HEK293 (cell line): ENCODE data around the gene SSBP3.
A peak's percentile ranks its signal among the peaks of the same experiment; 100 is the strongest.

Experiments
- CTCF ChIA-PET: fragments of 350-600 bp; formaldehyde crosslinking; extraction: SDS; loops from one replicate; lab custom pipeline; 2021; ENCODE audit warnings: antibody characterized with exemption; lab: Yijun Ruan, JAX
- POLR2A ChIA-PET: fragments of 300-600 bp; formaldehyde crosslinking; extraction: SDS; loops from one replicate; lab custom pipeline; 2020; ENCODE audit warnings: antibody characterized with exemption, inconsistent platforms; lab: Yijun Ruan, JAX
- H3K27ac ChIP-seq: fragments of 200-500 bp; sonication (Bioruptor generic); 2 replicates; pipeline ENCODE4 v1.5.1; 2014; ENCODE audit warnings: low read depth, low read length, control low read depth, inconsistent platforms; ENCODE audit errors: extremely low read depth
- H3K36me3 ChIP-seq, 2 experiments: fragments of 200-500 bp in 1 of 2; sonication (Bioruptor generic) in 1 of 2; 1 replicate in 1 of 2; 2 replicates in 1 of 2; pipeline ENCODE4 v1.5.1; 2014 to 2017; ENCODE audit warnings: inconsistent platforms in 2 of 2, low read length in 2 of 2; ENCODE audit not compliant: control insufficient read depth in 2 of 2, insufficient read depth in 1 of 2
- H3K4me1 ChIP-seq: fragments of 200-500 bp; sonication (Bioruptor generic); 2 replicates; pipeline ENCODE4 v1.5.1; 2014; ENCODE audit warnings: mild to moderate bottlenecking, low read length, inconsistent platforms; ENCODE audit not compliant: control insufficient read depth, insufficient read depth
- H3K4me3 ChIP-seq: 2 replicates; pipeline ENCODE4 v1.5.1; 2011; ENCODE audit warnings: low read depth, mild to moderate bottlenecking, control low read depth, low read length, moderate library complexity
- H3K9me3 ChIP-seq: fragments of 200-500 bp; sonication (Bioruptor generic); 2 replicates; pipeline ENCODE4 v1.5.1; 2014; ENCODE audit warnings: low read depth, low read length, inconsistent platforms; ENCODE audit not compliant: control insufficient read depth, insufficient read depth
- GLIS1 ChIP-seq: fragments of 450-650 bp; formaldehyde crosslinking; IDR thresholded peaks from 2 replicates; pipeline ENCODE4 v1.5.1; 2016; ENCODE audit warnings: missing biosample characterization, missing genetic modification characterization
- GLIS2 ChIP-seq: fragments of 450-650 bp; formaldehyde crosslinking; IDR thresholded peaks from 2 replicates; pipeline ENCODE4 v1.5.1; 2016; ENCODE audit warnings: missing biosample characterization, missing genetic modification characterization
- KLF17 ChIP-seq: fragments of 450-650 bp; formaldehyde crosslinking; IDR thresholded peaks from 2 replicates; pipeline ENCODE4 v1.5.1; 2016; ENCODE audit warnings: missing biosample characterization, missing genetic modification characterization
- KLF8 ChIP-seq: fragments of 450-650 bp; formaldehyde crosslinking; IDR thresholded peaks from 2 replicates; pipeline ENCODE4 v1.5.1; 2016; ENCODE audit warnings: missing biosample characterization, missing genetic modification characterization
- KLF9 ChIP-seq: fragments of 450-650 bp; formaldehyde crosslinking; IDR thresholded peaks from 2 replicates; pipeline ENCODE4 v1.5.1; 2016; ENCODE audit warnings: missing biosample characterization, missing genetic modification characterization, low read depth
- OSR2 ChIP-seq: fragments of 450-650 bp; formaldehyde crosslinking; IDR thresholded peaks from 2 replicates; pipeline ENCODE4 v1.5.1; 2016; ENCODE audit warnings: missing biosample characterization, missing genetic modification characterization
- PBX3 ChIP-seq: sonication (generic); formaldehyde crosslinking; IDR thresholded peaks from 2 replicates; pipeline ENCODE4 v1.8.1; 2022; ENCODE audit warnings: mild to moderate bottlenecking, moderate library complexity, missing genetic modification reagents
- SALL2 ChIP-seq: fragments of 450-650 bp; formaldehyde crosslinking; IDR thresholded peaks from 2 replicates; pipeline ENCODE4 v1.5.0; 2017; ENCODE audit warnings: missing biosample characterization, mild to moderate bottlenecking, missing genetic modification characterization, borderline replicate concordance
- SCRT1 ChIP-seq: fragments of 450-650 bp; formaldehyde crosslinking; IDR thresholded peaks from 2 replicates; pipeline ENCODE4 v1.5.1; 2016; ENCODE audit warnings: missing biosample characterization, missing genetic modification characterization, borderline replicate concordance
- SETDB1 ChIP-seq: IDR thresholded peaks from one replicate; pipeline ENCODE4 v1.6.1; 2017; ENCODE audit warnings: mild to moderate bottlenecking, low read length, moderate library complexity, mixed read lengths; ENCODE audit not compliant: insufficient read length
- SP7 ChIP-seq: fragments of 450-650 bp; formaldehyde crosslinking; IDR thresholded peaks from 2 replicates; pipeline ENCODE4 v1.5.1; 2016; ENCODE audit warnings: missing biosample characterization, missing genetic modification characterization
- ZBTB26 ChIP-seq: fragments of 450-650 bp; formaldehyde crosslinking; optimal IDR thresholded peaks from 2 replicates; pipeline ENCODE3; 2016; ENCODE audit warnings: missing biosample characterization, mild to moderate bottlenecking, missing genetic modification characterization
- ZNF146 ChIP-seq: fragments of 450-650 bp; formaldehyde crosslinking; IDR thresholded peaks from 2 replicates; pipeline ENCODE4 v1.5.1; 2016; ENCODE audit warnings: missing biosample characterization, missing genetic modification characterization
- ZNF19 ChIP-seq: fragments of 450-650 bp; formaldehyde crosslinking; IDR thresholded peaks from 2 replicates; pipeline ENCODE4; 2016; ENCODE audit warnings: missing biosample characterization, missing genetic modification characterization, low read depth
- ZNF202 ChIP-seq: fragments of 450-650 bp; formaldehyde crosslinking; IDR thresholded peaks from 2 replicates; pipeline ENCODE4 v1.5.1; 2016; ENCODE audit warnings: missing biosample characterization, missing genetic modification characterization, borderline replicate concordance
- ZNF26 ChIP-seq: fragments of 450-650 bp; formaldehyde crosslinking; IDR thresholded peaks from 2 replicates; pipeline ENCODE4 v1.5.1; 2016; ENCODE audit warnings: missing biosample characterization, missing genetic modification characterization
- ZNF335 ChIP-seq: fragments of 450-650 bp; formaldehyde crosslinking; conservative IDR thresholded peaks from 2 replicates; pipeline ENCODE4 v1.5.1; 2016; ENCODE audit warnings: missing biosample characterization, missing genetic modification characterization
- ZNF341 ChIP-seq: fragments of 450-650 bp; formaldehyde crosslinking; IDR thresholded peaks from 2 replicates; pipeline ENCODE4; 2016; ENCODE audit warnings: low read depth, missing biosample characterization, missing genetic modification characterization
- ZNF398 ChIP-seq: fragments of 450-650 bp; formaldehyde crosslinking; IDR thresholded peaks from 2 replicates; pipeline ENCODE4 v1.5.1; 2017; ENCODE audit warnings: missing biosample characterization, missing genetic modification characterization
- ZNF423 ChIP-seq: fragments of 450-650 bp; formaldehyde crosslinking; IDR thresholded peaks from 2 replicates; pipeline ENCODE4 v1.5.1; 2016; ENCODE audit warnings: missing biosample characterization, missing genetic modification characterization
- ZNF514 ChIP-seq: fragments of 450-650 bp; formaldehyde crosslinking; IDR thresholded peaks from 2 replicates; pipeline ENCODE4 v1.5.1; 2016; ENCODE audit warnings: missing biosample characterization, missing genetic modification characterization
- ZNF639 ChIP-seq: fragments of 450-650 bp; formaldehyde crosslinking; IDR thresholded peaks from 2 replicates; pipeline ENCODE4 v1.5.1; 2016; ENCODE audit warnings: missing biosample characterization, missing genetic modification characterization
- ZNF704 ChIP-seq: fragments of 450-650 bp; formaldehyde crosslinking; IDR thresholded peaks from 2 replicates; pipeline ENCODE4 v1.5.1; 2016; ENCODE audit warnings: missing biosample characterization, missing genetic modification characterization
- ZNF777 ChIP-seq: fragments of 450-650 bp; formaldehyde crosslinking; IDR thresholded peaks from 2 replicates; pipeline ENCODE4 v1.5.1; 2017; ENCODE audit warnings: missing biosample characterization, missing genetic modification characterization, borderline replicate concordance
- ZSCAN5A ChIP-seq: fragments of 450-650 bp; formaldehyde crosslinking; IDR thresholded peaks from 2 replicates; pipeline ENCODE4 v1.5.1; 2016; ENCODE audit warnings: missing biosample characterization, missing genetic modification characterization

Gene SSBP3

GRCh38 chr1:54406339-54407153 lies at the start of gene SSBP3:
Gene SSBP3, minus strand, starts transcription at chr1:54406394.
- H3K27ac ChIP-seq, result peak within 1 kb of the TSS; percentile 76
- peak within 1 kb of the TSS; percentile 71 for H3K4me3 ChIP-seq
- H3K4me1 ChIP-seq, result peaks cover 16% of the 10 kb centered on the region
- ChIA-PET POLR2A (interaction anchor here (0.6 to 2.3 kb wide), 16 partner anchors 10 to 489 kb away, joined by 3 to 44 read pairs (median 5); partner anchors contain the start of genes CYB5RL and MRPL37), CTCF (interaction anchor here (0.6 to 1.2 kb wide), 8 partner anchors 9 to 285 kb away, joined by 3 to 16 read pairs (median 3); no protein-coding TSS in a partner anchor)
- H3K9me3 ChIP-seq, result no peaks in the 10 kb centered on the region
- peaks cover 0 to 17% of the 10 kb centered on the region in 2 experiments; a peak in 1 of 3 replicates for H3K36me3 ChIP-seq
- TF ChIP-seq ZNF777 (no peak), ZNF19 (tag by site-specific recombination) (no peak), GLIS2 (tag by site-specific recombination) (peak; percentile 99), OSR2 (tag by site-specific recombination) (0 out of 2 replicates have a peak, but pooled peaks have one; percentile 34), ZNF26 (tag by site-specific recombination) (no peak), SP7 (tag by site-specific recombination) (peak; percentile 34; the same call in 1 of the 2 replicates), PBX3 (CRISPR knock-in tag) (peak; percentile 99), GLIS1 (peak; percentile 58; the same call in 1 of the 2 replicates), ZSCAN5A (tag by site-specific recombination) (no peak), SALL2 (tag by site-specific recombination) (no peak), KLF9 (tag by site-specific recombination) (peak; percentile 70), KLF17 (tag by site-specific recombination) (peak; percentile 76; the same call in 1 of the 2 replicates), KLF8 (tag by site-specific recombination) (peak; percentile 45; the same call in 1 of the 2 replicates), ZNF398 (tag by site-specific recombination) (peak; percentile 94), SETDB1 (no peak), ZNF639 (tag by site-specific recombination) (no peak), ZNF202 (tag by site-specific recombination) (no peak), SCRT1 (tag by site-specific recombination) (no peak), ZNF423 (peak; percentile 48), ZNF335 (tag by site-specific recombination) (peak; percentile 44), ZNF146 (0 out of 2 replicates have a peak, but pooled peaks have one; percentile 5), ZNF704 (tag by site-specific recombination) (no peak), ZNF341 (tag by site-specific recombination) (peak; percentile 44; the same call in 1 of the 2 replicates), ZBTB26 (tag by site-specific recombination) (peak; percentile 77), ZNF514 (tag by site-specific recombination) (no peak)
